K562 (cell line): ENCODE results near the gene COG2. TPM values are rescaled to one million over a fixed set of nuclear protein-coding genes. Genes with fewer than 3 reads are reported as not detected.

Source experiments
- CEBPG ChIP-seq, 3 experiments: fragments of 200-800 bp in 1 of 3; sonication (Bioruptor generic) in 1 of 3; sonication (generic) in 1 of 3; formaldehyde crosslinking in 1 of 3; IDR thresholded peaks in 2 of 3; conservative IDR thresholded peaks in 1 of 3; 2 replicates each; pipeline versions ENCODE4 v1.6.1 to v1.8.0; 2016 to 2022; ENCODE audit warnings: missing compliant biosample characterization in 2 of 3, missing genetic modification characterization in 2 of 3, mild to moderate bottlenecking in 1 of 3, missing genetic modification reagents in 1 of 3
- CHD2 ChIP-seq: IDR thresholded peaks from 2 replicates; pipeline ENCODE4 v1.6.1; 2011; ENCODE audit warnings: low read depth, low read length
- CHD4 ChIP-seq: fragments of 200-600 bp; sonication (generic); IDR thresholded peaks from 3 replicates; pipeline ENCODE4 v1.6.1; 2012; ENCODE audit warnings: low read depth, mild to moderate bottlenecking, mixed read lengths, low read length, inconsistent platforms; ENCODE audit not compliant: insufficient read depth, insufficient replicate concordance, poor library complexity, severe bottlenecking
- FOXA3 ChIP-seq, 2 experiments: fragments of 450-650 bp in 1 of 2; sonication (generic) in 1 of 2; formaldehyde crosslinking; IDR thresholded peaks in 1 of 2; conservative IDR thresholded peaks in 1 of 2; 2 replicates each; pipeline versions ENCODE4 v1.4.0 to v1.8.0; 2020 to 2022; ENCODE audit warnings: mild to moderate bottlenecking in 2 of 2, missing genetic modification reagents in 1 of 2
- MBD2 ChIP-seq: sonication (generic); IDR thresholded peaks from 2 replicates; pipeline ENCODE4 v1.6.1; 2016; ENCODE audit warnings: low read depth, borderline replicate concordance
- OTX1 ChIP-seq: fragments of 450-650 bp; formaldehyde crosslinking; IDR thresholded peaks from 2 replicates; pipeline ENCODE4 v1.4.0; 2022; ENCODE audit warnings: mild to moderate bottlenecking
- PTBP1 ChIP-seq: fragments of 200-400 bp; formaldehyde crosslinking; IDR thresholded peaks from 2 replicates; pipeline ENCODE4 v1.6.1; 2017; ENCODE audit warnings: low read depth, low read length
- TCF3 ChIP-seq: sonication (generic); formaldehyde crosslinking; IDR thresholded peaks from 2 replicates; pipeline ENCODE4 v1.4.0; 2020; ENCODE audit warnings: mild to moderate bottlenecking, missing genetic modification reagents
- ZNF57 ChIP-seq: fragments of 450-650 bp; formaldehyde crosslinking; IDR thresholded peaks from 2 replicates; pipeline ENCODE4 v1.4.0; 2020; ENCODE audit warnings: mild to moderate bottlenecking, moderate library complexity
- ZNF785 ChIP-seq: fragments of 250-450 bp; sonication (Bioruptor Pico); IDR thresholded peaks from 2 replicates; pipeline ENCODE4 v1.4.0; 2020; ENCODE audit warnings: mild to moderate bottlenecking
- polyA plus RNA-seq, 8 experiments: library from polyadenylated mRNA; depleted of rRNA in 4 of 8; stranded (reverse) in 5 of 8; unstranded in 3 of 8; fragments of >200 nt; fragmentation: Nextera tagmentation in 2 of 8; fragmentation: Illumina TruSeq in 1 of 8; extraction: Ambion mirVana in 2 of 8; extraction: Trizol in 1 of 8; gene quantifications; 2 replicates each; pipeline versions ENCODE4 v1.2.1 to v1.2.3, GENCODE V29; 2011 to 2014; ENCODE audit warnings: inconsistent platforms in 1 of 8, missing spikeins in 1 of 8
- total RNA-seq, 7 experiments: library from RNA; depleted of rRNA in 6 of 7; stranded (reverse); fragments of >200 nt in 6 of 7; fragmentation: Illumina TruSeq in 2 of 7; extraction: Trizol in 2 of 7; gene quantifications; 2 replicates each; pipeline versions ENCODE4 v1.2.1 to v1.2.3, GENCODE V29; 2011 to 2021; ENCODE audit warnings: low replicate concordance in 1 of 7
- TF ChIP-seq, protein P1 (sequence below): fragments of 150-350 bp; conservative IDR thresholded peaks from 2 replicates; pipeline ENCODE4 v1.6.1; 2014; ENCODE audit warnings: low read length
- TF ChIP-seq, protein P2 (sequence below): fragments of 250-450 bp; sonication (Bioruptor Pico); IDR thresholded peaks from 2 replicates; pipeline ENCODE4 v1.5.0; 2021; ENCODE audit warnings: mild to moderate bottlenecking, moderate library complexity
- TF ChIP-seq, protein P3 (sequence below): fragments of 450-650 bp; IDR thresholded peaks from 2 replicates; pipeline ENCODE4 v1.7.1; 2018; ENCODE audit warnings: mild to moderate bottlenecking, low read depth; ENCODE audit not compliant: partially characterized antibody

Gene COG2
- total and polyA plus RNA-seq, 9 of the 15 experiments (the other 6 are each of a cell fraction or from before 2014, with no cell fraction given), result 22.0 to 51.7 (median 33.3) TPM

DNA sequence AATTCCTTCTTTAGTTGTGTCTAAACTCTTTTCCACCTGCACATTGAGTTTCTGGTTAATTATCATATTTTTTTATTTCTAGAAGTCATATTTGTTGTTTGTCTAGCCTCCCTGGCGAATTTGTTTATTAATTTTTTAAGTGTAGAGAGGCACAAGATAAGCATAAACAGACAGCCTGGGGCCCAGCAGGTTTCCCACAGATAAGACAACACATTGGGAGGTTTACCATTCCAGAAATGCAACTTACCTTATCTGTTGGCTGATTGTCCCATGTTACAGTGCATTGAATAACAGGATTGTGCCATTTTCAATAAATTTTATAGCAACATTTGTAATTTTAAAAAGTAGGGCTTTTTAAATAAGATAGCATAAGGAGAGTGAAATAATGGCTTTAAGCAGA is 34.9 kb downstream of the COG2 start (continued):
- TF ChIP-seq, protein P1, sequence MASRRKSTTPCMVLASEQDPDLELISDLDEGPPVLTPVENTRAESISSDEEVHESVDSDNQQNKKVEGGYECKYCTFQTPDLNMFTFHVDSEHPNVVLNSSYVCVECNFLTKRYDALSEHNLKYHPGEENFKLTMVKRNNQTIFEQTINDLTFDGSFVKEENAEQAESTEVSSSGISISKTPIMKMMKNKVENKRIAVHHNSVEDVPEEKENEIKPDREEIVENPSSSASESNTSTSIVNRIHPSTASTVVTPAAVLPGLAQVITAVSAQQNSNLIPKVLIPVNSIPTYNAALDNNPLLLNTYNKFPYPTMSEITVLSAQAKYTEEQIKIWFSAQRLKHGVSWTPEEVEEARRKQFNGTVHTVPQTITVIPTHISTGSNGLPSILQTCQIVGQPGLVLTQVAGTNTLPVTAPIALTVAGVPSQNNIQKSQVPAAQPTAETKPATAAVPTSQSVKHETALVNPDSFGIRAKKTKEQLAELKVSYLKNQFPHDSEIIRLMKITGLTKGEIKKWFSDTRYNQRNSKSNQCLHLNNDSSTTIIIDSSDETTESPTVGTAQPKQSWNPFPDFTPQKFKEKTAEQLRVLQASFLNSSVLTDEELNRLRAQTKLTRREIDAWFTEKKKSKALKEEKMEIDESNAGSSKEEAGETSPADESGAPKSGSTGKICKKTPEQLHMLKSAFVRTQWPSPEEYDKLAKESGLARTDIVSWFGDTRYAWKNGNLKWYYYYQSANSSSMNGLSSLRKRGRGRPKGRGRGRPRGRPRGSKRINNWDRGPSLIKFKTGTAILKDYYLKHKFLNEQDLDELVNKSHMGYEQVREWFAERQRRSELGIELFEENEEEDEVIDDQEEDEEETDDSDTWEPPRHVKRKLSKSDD, result no peak
- TF ChIP-seq TCF3 (CRISPR knock-in tag), result peak; percentile 59
- no peak for TF ChIP-seq ZNF57 (CRISPR knock-in tag)
- TF ChIP-seq PTBP1, result no peak
- no peak for TF ChIP-seq CHD2
- TF ChIP-seq, protein P2, sequence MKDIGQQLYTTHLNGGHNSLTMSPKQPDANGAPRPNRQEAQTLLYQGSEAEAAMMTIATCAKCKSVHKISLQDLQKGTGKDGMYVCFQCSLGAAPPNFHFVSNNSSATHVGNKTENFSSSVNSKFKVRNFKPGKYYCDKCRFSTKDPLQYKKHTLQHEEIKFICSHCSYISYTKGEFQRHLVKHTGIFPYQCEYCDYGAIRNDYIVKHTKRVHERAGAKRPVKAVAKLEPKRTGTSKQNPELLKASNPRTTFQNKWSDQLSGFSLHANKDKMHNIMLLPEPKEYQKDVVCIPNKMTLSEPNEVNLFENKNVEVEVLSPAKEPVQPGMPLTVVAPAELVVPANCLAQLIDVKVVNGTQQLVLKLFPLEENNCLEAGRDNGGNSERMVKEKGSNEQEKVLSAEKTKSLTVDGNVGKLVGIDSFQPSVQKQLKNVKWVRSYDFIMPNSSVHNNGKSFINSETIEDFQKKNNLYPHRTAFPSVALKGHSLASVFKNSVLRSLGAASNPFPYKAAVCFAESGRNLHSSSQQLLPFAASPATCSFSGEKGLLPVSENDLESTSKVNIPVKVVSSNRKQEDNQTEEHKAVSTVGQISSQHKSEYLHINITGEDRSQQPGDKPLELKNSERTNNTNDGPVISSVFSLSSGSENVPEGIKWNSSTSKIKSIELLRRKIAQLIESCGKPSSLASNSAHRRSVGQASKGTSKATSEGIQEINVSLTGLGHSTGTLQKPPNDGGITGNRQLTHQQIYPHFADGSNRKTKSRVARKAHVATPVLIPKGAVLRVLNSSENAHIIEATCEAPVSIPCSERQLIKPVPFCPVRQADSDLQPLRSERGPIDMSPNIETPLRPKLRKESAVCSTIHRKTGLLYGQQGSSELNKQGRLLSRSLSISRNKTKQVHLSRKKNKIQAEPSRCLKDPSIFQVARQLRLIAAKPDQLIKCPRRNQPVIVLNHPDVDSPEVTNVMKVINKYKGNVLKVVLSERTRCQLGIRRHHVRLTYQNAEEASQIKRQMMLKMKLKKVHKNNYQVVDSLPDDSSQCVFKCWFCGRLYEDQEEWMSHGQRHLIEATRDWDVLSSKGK, result no peak
- TF ChIP-seq FOXA3 (CRISPR knock-in tag; conservative IDR thresholded peaks at IDR 0.05 in 1 of 2, IDR thresholded peaks at IDR 0.05 in 1 of 2), result no peak
- no peak for TF ChIP-seq ZNF785
- no peak for TF ChIP-seq CEBPG (CRISPR knock-in tag; IDR thresholded peaks at IDR 0.05)
- no peak for TF ChIP-seq CEBPG (tag; conservative IDR thresholded peaks at IDR 0.05 in 1 of 2, IDR thresholded peaks at IDR 0.05 in 1 of 2)
- TF ChIP-seq CHD4, result no peak
- no peak for TF ChIP-seq MBD2
- TF ChIP-seq, protein P3, sequence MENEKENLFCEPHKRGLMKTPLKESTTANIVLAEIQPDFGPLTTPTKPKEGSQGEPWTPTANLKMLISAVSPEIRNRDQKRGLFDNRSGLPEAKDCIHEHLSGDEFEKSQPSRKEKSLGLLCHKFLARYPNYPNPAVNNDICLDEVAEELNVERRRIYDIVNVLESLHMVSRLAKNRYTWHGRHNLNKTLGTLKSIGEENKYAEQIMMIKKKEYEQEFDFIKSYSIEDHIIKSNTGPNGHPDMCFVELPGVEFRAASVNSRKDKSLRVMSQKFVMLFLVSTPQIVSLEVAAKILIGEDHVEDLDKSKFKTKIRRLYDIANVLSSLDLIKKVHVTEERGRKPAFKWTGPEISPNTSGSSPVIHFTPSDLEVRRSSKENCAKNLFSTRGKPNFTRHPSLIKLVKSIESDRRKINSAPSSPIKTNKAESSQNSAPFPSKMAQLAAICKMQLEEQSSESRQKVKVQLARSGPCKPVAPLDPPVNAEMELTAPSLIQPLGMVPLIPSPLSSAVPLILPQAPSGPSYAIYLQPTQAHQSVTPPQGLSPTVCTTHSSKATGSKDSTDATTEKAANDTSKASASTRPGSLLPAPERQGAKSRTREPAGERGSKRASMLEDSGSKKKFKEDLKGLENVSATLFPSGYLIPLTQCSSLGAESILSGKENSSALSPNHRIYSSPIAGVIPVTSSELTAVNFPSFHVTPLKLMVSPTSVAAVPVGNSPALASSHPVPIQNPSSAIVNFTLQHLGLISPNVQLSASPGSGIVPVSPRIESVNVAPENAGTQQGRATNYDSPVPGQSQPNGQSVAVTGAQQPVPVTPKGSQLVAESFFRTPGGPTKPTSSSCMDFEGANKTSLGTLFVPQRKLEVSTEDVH, result no peak
- no peak for TF ChIP-seq OTX1 (CRISPR knock-in tag)
